OCI-LY3 (cell line): ENCODE data around the gene PODXL.
"Not testable (repeated sequence)": the region's sequence is repeated elsewhere in the genome, so short reads cannot be mapped to it uniquely, and the experiment has no call there.

Experiments
- H2AFZ ChIP-seq: fragments of 200-600, 300-600 bp; shearing (Covaris generic); 2 replicates; pipeline ENCODE4 v1.6.0; 2014; ENCODE audit warnings: antibody characterized with exemption, low read depth, low read length
- H3K27ac ChIP-seq: fragments of 200-600, 300-600 bp; sonication (generic); 2 replicates; pipeline ENCODE4 v1.5.1; 2014; ENCODE audit warnings: mild to moderate bottlenecking, low read length, moderate library complexity, mixed read lengths
- H3K27me3 ChIP-seq: fragments of 200-600, 300-600 bp; sonication (generic); 2 replicates; pipeline ENCODE4 v1.6.1; 2014; ENCODE audit warnings: low read depth, low read length, mixed read lengths
- H3K36me3 ChIP-seq: fragments of 200-600, 300-600 bp; sonication (generic); replicated peaks from 2 replicates; pipeline ENCODE3; 2014; ENCODE audit warnings: low read depth, low read length, mixed read lengths
- H3K4me1 ChIP-seq: fragments of 300-600, 200-600 bp; sonication (generic); 2 replicates; pipeline ENCODE4 v1.6.1; 2014; ENCODE audit warnings: low read length, mixed read lengths
- H3K4me2 ChIP-seq: fragments of 200-600, 300-600 bp; sonication (generic); 2 replicates; pipeline ENCODE4 v1.6.1; 2014; ENCODE audit warnings: low read length, mixed read lengths
- H3K4me3 ChIP-seq: fragments of 300-600, 200-600 bp; sonication (generic); 2 replicates; pipeline ENCODE4 v1.5.1; 2014; ENCODE audit warnings: antibody characterized with exemption, mild to moderate bottlenecking, low read length, moderate library complexity
- H3K79me2 ChIP-seq: fragments of 300-600, 200-600 bp; shearing (Covaris generic); 2 replicates; pipeline ENCODE4 v1.6.1; 2014; ENCODE audit warnings: mild to moderate bottlenecking, low read length, mixed read lengths
- H3K9ac ChIP-seq: fragments of 300-600, 200-600 bp; shearing (Covaris generic); 2 replicates; pipeline ENCODE4 v1.6.0; 2014; ENCODE audit warnings: mild to moderate bottlenecking, low read length, moderate library complexity
- H3K9me3 ChIP-seq: fragments of 200-600, 300-600 bp; shearing (Covaris generic); 2 replicates; pipeline ENCODE4 v1.6.1; 2014; ENCODE audit warnings: low read length, mixed read lengths; ENCODE audit not compliant: insufficient read depth
- H4K20me1 ChIP-seq: fragments of 200-600, 300-600 bp; sonication (generic); 2 replicates; pipeline ENCODE4 v1.6.1; 2016; ENCODE audit warnings: low read length, mixed read lengths; ENCODE audit not compliant: insufficient read depth
- EZH2phosphoT487 ChIP-seq: fragments of 200-600 bp; shearing (Covaris generic); IDR thresholded peaks from 2 replicates; pipeline ENCODE4 v1.6.1; 2018; ENCODE audit warnings: antibody characterized with exemption, mixed run types, low read depth
- TF ChIP-seq, protein P1 (sequence below): fragments of 200-600, 300-600 bp; sonication (generic); IDR thresholded peaks from 2 replicates; pipeline ENCODE4 v1.5.1; 2014; ENCODE audit warnings: antibody characterized with exemption, low read length, low read depth

Gene PODXL

GRCh38 chr7:131466735-131467365 is 89.6 kb downstream of the PODXL start:
- Histone ChIP-seq H3K9ac (no peak overlapping the region), H3K79me2 (no peaks in the 10 kb centered on the region), H3K36me3 (peaks cover 40% of the 10 kb centered on the region), H3K4me3 (no peak overlapping the region), H4K20me1 (no peaks in the 10 kb centered on the region), H3K27me3 (no peaks in the 10 kb centered on the region), H3K9me3 (no peaks in the 10 kb centered on the region), H3K27ac (no peak overlapping the region), H2AFZ (no peak overlapping the region), H3K4me1 (no peaks in the 10 kb centered on the region), H3K4me2 (no peak overlapping the region)
- TF ChIP-seq EZH2phosphoT487 = no peak
- TF ChIP-seq, protein P1, sequence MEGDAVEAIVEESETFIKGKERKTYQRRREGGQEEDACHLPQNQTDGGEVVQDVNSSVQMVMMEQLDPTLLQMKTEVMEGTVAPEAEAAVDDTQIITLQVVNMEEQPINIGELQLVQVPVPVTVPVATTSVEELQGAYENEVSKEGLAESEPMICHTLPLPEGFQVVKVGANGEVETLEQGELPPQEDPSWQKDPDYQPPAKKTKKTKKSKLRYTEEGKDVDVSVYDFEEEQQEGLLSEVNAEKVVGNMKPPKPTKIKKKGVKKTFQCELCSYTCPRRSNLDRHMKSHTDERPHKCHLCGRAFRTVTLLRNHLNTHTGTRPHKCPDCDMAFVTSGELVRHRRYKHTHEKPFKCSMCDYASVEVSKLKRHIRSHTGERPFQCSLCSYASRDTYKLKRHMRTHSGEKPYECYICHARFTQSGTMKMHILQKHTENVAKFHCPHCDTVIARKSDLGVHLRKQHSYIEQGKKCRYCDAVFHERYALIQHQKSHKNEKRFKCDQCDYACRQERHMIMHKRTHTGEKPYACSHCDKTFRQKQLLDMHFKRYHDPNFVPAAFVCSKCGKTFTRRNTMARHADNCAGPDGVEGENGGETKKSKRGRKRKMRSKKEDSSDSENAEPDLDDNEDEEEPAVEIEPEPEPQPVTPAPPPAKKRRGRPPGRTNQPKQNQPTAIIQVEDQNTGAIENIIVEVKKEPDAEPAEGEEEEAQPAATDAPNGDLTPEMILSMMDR = no peak

GRCh38 chr7:131462715-131463114 is 93.7 kb downstream of the PODXL start:
- not testable (repeated sequence) for H3K27me3 ChIP-seq, H3K9me3 ChIP-seq, H3K4me3 ChIP-seq, H4K20me1 ChIP-seq, H3K27ac ChIP-seq, H2AFZ ChIP-seq, H3K4me1 ChIP-seq, H3K4me2 ChIP-seq, H3K79me2 ChIP-seq, H3K9ac ChIP-seq
- peaks cover 23% of the 10 kb centered on the region for H3K36me3 ChIP-seq

GRCh38 chr7:131462059-131462458 is 94.4 kb downstream of the PODXL start:
- H3K36me3 ChIP-seq = peaks cover 18% of the 10 kb centered on the region
- H3K9ac ChIP-seq = no peak overlapping the region
- H3K9me3 ChIP-seq = no peaks in the 10 kb centered on the region
- no peaks in the 10 kb centered on the region for H4K20me1 ChIP-seq
- no peaks in the 10 kb centered on the region for H3K27me3 ChIP-seq
- no peak overlapping the region for H3K4me2 ChIP-seq
- no peak overlapping the region for H3K4me3 ChIP-seq
- TF ChIP-seq, protein P1 = no peak
- no peak for TF ChIP-seq EZH2phosphoT487
- H3K79me2 ChIP-seq = no peaks in the 10 kb centered on the region
- H3K27ac ChIP-seq = no peak overlapping the region
- no peak overlapping the region for H2AFZ ChIP-seq
- no peaks in the 10 kb centered on the region for H3K4me1 ChIP-seq

- H3K27me3 ChIP-seq = no peaks in the 10 kb centered on the region
- H3K79me2 ChIP-seq = no peaks in the 10 kb centered on the region
- no peak overlapping the region for H3K4me2 ChIP-seq
- TF ChIP-seq, protein P1 = no peak
- TF ChIP-seq EZH2phosphoT487 = no peak
- H3K9me3 ChIP-seq = no peaks in the 10 kb centered on the region
- no peak overlapping the region for H3K9ac ChIP-seq
- no peak overlapping the region for H2AFZ ChIP-seq
- H3K36me3 ChIP-seq = peaks cover 9% of the 10 kb centered on the region
- H3K4me1 ChIP-seq = peaks cover 17% of the 10 kb centered on the region
- no peak overlapping the region for H3K4me3 ChIP-seq
- H3K27ac ChIP-seq = no peak overlapping the region
- 0 out of 2 replicates have a peak, but pooled peaks cover 7% of the 10 kb centered on the region for H4K20me1 ChIP-seq
These were observed 97.2 kb downstream of the PODXL start for GRCh38 chr7:131459256-131459655.
